Endothelial cell of hepatic sinusoid (primary cell): ENCODE data around the gene PAQR7.

Source experiments
- in situ Hi-C: cut with HindIII; loops from 2 replicates; pipeline ENCODE4 v1.10.0; 2017; ENCODE audit warnings: low sequenced_read_pairs

PAQR7 gene

DNA sequence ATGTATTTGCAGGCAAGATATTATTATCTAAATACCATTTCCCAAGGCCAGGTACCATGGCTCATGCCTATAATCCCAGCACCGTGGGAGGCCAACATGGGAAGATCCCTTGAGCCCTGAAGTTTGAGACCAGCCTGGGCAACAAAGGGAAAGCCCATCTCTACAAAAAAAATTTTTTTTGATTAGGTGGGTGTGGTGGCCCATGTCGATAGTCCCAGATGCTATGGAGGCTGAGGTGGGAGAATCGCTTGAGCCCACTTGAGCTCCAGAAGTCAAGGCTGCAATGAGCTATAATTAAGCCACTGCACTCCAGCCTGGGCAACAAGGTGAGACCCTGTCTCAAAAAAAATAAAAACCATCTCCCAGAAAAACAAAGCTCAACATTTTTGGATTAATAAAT, 28.5 kb upstream of the PAQR7 start:
- in situ Hi-C loops: no loop called here

DNA sequence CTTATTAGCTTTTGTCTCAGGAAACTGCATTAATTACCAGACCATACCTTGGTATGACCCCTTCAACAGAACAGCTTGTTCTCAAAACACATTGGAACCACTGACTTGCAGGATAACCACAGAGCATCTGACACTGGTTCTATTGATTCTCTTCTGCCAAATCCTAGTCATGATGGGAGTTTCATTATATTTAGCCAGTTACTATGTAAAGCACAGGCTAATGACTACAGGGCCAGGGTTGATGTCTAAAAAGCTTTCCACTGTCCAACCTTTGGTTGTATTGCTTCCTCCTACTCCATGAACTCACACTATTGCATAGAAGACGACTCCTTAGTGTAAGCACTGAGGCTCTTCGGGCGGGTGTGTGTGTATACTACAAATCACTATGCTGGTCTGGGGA, 27.0 kb upstream of the PAQR7 start:
- in situ Hi-C loops: no loop called here

DNA sequence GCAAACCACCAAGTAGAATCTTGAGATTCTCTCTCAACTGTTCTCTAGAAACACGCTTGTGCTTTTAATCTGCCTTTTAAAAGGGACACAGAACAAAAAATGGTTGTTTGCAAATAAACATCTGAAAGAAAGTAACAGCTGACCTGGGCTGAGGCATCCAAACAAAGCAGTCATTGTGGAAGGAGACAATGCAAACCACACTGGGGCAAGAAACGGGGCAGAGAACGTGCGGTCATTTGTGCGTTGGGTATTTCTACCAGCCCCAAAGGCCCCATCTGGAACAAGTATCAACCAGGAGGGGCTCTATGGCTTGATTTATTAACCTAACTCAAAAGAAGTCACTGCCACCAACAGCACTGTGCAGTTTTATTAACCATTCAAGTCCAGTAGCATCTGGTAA, 24.7 kb upstream of the PAQR7 start:
- in situ Hi-C loops: no loop called here

DNA sequence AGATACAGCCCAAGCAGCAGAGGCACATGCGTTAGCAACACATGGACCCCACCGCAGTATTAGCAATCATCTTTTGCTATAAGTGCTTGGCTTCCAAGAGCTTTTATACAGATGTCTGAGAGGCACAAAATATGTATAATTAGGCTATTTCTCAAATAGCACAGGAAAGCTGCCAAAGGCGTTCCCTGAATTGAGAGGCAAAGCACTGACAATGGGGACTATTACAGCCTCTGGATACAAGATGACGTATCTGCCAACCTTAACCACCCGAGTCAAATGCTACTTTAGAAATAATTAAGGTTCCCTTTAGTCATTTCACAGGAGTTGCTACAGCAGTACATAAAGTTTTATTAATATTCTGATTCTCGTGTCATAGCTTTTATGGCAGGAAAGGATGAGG, 24.3 kb upstream of the PAQR7 start:
- in situ Hi-C loops: loop anchor here (5.0 kb wide), 2 partner anchors 47 to 93 kb away; no protein-coding TSS in a partner anchor

DNA sequence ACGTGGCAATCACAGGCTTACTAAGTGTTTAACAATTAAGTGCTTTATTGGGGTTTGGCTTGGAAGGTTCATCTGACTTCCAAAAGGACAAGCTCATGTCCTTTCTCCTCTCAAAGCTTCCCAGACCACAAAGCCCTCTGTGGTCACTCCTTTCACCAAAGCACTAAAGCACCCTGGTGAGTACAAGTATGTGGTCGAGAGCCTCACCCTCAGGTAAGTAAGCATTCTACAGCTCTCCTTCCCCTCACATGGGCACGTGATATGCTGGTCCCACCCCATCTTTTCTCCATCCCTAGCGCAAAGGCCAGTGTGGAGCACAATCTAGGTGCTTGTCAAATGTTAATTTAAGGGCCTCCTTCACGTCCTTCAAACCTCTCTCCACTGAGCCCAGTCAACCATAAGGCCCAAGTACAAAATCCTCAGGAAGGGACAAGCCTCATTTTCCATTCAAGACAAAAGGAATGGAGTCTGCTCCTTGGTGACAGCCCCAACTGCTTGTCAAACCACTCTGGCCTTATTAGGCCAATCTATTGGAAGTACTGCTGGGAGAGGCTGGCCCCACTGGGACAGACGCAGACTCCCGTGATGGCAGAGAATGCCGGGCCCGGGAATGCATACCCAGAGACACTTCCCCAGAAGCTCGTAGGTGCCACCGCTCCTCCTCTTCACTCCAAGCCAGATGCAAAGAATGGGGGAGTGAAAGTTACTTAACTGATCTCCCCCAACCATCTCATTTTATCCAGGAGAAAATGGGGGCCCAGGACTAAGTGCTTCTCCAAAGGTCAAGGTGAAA, 22.9 kb upstream of the PAQR7 start:
- in situ Hi-C loops: loop anchor here (5.0 kb wide), 2 partner anchors 46 to 94 kb away; no protein-coding TSS in a partner anchor

DNA sequence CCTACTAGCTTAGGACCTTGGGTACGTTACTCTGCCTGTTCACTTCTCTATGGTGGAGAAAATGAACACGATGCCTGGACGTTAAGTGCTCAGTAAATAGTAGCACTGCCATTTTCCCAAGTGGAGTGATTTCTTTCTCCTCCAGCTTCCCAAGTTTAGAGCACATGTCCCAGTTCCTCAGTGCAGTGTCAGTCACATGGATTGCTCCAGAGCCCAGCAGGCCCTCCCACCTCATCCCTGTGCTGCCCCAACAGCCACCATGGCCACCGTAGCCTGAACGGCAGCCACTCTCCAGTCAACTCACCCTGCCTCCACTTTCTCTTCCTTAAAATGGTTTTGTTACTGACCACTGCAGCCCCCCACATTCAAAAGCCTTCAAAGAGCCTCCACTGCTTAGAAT, 22.2 kb upstream of the PAQR7 start:
- in situ Hi-C loops: loop anchor here (5.0 kb wide), 2 partner anchors 45 to 95 kb away; no protein-coding TSS in a partner anchor

DNA sequence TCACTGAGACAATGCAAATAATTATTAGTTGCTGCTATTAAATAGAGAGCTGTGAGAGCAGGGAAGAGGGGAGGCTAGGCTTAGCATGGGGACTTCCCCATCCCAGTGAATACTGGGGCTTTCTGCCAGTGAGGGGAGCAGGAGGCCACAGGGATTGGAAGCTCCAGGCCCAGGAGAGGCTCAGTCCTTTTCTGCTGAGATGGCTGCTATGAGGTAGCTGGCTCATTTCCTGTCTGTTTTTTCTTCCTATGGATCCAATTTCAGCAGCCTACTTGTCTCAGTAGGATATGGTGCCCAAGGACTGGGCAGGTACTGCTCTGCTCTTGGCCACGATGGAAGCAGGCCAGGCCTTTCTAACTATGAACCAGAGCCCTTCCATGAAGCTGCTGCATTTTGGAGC, 20.8 kb upstream of the PAQR7 start:
- in situ Hi-C loops: loop anchor here (5.0 kb wide), 2 partner anchors 44 to 96 kb away; no protein-coding TSS in a partner anchor

DNA sequence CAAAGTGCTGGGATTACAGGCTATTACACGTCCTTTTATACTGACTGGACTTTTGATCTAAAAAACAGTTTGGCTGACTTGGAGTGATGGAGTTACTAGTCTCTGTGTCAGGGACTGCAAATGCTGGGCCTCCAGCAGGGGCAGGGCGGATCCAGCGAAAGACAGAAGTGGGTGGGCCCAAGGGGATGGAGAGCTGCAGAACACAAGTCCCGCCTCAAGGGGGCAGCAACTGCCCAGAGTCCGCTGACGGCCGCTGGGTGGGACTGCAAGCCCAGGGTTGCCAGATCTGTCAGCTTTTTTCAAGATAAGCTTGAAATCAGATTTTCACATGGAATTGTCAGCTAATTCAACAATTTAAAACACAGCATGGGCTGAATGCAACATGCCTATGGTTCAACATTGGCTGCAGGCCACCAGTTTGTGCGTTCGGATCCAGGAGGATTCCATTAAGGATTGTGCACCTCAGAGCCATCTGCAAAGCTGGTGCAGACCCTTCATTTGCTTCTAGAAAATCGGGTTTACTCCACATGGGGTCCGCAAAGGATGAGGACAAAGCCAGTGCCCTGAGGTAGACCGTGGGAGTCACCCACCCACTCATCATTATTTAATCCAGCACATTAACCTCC, 20.0 kb upstream of the PAQR7 start:
- in situ Hi-C loops: loop anchor here (5.0 kb wide), 2 partner anchors 43 to 97 kb away; no protein-coding TSS in a partner anchor

DNA sequence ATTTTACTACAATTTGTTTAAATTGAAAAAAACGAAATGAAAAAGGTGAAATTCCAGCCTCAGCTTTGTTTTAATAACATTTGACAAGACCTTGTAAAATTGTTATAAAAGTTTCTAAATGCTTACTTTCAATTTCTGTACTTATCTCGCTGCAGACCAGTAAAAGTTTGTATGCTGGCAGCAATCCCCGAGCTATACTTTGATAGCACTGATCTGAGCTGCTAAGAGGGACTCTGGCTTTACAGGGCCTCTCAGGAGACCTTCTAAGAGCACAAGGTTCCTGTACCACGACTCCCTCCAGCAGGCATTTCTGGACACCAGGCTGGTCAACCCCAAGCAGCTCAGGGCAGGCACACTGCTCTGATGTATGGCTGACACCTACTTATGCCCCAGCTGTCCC, 17.6 kb upstream of the PAQR7 start:
- in situ Hi-C loops: no loop called here

DNA sequence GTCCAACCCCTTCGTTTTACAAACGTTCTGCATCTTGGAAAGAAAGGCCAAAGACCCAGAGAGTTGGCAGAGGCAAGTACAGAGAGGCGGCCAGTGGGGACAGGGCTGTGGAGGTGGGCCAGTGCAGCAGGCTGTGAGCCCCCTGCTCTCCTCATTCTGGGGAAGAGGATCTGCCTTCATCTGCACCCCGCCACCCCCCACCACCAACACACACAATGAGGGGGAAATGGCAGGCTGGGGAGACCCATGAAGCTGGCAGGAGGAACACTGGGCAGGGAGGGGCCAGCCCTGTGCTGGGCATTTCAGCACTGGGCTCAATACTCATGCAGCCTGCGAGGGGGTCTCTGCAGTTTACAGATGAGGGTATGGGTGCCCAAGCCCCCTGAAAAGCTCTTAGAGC, 16.1 kb upstream of the PAQR7 start:
- in situ Hi-C loops: no loop called here

DNA sequence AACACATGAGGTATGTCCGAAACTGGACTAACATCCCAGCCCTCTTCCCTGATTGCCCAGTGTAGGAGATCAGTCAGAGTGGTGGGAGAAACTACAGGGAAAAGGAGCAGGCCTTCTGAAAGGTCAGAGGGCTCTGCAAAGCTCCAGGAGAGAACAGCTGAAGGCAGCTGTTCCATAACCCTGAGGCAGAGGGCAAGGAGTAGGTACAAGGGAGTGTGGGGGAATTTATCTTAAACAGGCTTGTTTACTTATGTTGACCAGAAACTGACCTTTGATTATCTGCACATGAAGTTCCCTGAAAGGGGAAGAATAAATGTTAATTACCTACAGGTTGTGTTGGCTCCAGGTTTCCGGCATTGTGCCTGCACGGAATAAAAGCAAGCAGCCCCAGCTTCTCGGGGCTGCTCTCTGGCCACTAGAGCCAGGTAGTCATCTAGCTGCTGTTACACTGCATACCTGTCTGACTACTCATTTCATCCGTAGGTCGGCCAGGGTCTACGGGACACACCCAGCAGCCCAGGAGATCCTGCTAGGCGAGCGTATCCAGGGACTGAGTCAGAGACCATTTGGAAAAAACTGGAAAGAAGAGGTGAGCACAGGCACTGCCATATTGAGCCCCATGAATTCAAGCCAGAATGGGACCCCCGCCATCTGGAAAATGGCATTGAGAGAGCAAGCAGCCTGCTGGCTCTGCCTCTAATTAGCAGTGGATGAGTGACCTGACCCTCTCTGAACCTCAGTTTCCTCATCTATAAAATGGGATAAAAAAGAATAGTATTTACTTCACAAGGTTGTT, 14.9 kb upstream of the PAQR7 start:
- in situ Hi-C loops: no loop called here

DNA sequence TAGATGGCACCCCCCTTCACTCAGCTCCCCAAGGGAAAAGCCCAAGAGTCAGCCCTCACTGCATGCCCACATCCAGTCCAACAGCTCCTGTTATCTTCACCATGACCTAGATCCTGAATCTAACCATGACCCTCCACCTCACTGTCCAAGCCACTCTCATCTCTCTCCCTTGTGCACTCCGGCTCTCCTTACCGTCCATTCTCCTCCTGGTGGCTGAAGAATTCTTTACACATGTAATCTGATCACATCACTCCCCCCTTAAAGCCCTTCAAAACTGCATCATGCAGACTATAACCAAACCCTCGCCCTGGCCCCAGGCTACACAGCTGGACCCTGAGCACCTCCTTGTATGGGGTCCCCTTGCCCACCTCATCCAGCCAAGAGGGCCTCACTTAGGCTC, 14.0 kb upstream of the PAQR7 start:
- in situ Hi-C loops: no loop called here

DNA sequence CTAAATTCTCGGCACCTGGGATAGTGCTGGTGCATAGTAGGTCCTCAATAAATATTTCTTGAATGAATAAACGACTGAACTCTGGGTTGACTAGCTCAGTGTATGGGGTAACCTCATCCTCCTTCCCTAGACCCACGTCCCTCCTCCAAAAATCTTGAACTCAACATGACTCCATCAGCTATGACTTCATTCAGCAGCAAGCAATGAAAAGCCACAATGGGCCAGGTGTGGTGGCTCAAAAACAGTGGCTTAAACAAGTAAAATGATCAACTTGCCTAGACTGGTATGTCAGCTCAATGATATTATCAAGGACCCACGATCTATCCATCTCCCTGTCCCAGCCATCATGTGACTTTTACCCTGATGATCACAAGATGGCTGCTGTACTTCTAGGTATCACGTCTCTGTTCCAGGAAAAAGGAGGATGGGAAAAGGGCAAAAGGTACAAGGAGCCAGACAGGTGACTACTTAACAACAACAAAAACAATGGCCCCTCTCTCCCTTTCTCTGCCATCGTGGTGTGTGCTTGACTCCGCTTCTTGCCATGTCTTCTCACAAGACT, 13.0 kb upstream of the PAQR7 start:
- in situ Hi-C loops: no loop called here

DNA sequence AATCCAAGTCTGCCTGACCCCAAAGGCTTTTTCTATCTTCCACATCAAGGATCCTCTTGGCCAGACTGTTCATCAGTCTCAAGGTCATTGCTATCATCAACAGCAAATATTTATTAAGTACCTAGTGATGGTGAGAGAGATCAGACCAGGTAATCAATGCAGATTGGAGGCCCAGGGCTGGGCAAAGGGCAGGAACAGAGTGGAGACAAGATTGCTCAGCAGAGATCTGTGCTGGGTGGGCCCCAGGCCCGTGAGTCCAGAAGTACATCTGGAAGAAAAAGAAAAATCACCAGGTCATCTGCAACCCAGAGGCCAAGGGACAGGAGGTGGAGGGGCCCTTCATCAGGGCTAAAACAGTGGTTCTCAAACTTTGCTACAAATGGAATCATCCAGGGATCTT, 10.1 kb upstream of the PAQR7 start:
- in situ Hi-C loops: no loop called here

DNA sequence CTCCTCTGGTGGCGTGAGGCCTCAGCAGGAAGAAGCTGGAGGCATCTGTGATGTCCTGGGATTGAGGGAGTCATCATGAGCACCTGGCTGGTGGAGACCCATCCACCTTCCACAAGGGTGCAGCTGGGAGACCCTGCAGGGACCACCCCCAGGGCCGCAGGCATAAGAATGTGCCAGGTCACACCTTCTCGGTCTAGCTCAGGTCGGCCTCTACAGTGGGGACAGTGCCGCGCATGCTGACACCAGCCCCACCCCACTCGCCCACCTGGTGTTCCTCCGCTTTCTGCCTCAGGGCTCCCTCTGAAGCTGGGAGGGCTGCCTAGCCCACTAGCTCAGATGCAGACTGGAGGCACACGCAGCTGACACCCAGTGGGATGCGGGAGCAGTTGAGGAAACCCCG, 5.8 kb upstream of the PAQR7 start:
- in situ Hi-C loops: no loop called here

DNA sequence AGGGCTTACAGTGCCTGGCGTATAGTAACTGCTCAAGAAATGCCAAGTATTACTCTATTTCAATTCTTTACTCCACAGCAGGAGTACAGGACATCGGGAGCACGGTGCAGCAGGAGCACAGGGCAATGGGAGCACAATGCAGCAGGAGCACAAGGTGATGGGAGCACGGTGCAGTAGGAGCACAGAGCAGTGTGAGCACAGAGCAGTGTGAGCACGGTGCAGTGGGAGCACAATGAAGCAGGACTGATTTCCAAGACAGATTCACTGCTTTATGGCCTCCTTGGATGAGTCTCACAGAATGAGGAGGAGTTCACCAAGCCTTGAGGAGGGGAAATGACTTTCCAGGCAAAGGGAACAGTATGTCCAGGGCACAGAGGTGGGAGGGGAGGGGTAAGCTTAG, 5.0 kb upstream of the PAQR7 start:
- in situ Hi-C loops: no loop called here

DNA sequence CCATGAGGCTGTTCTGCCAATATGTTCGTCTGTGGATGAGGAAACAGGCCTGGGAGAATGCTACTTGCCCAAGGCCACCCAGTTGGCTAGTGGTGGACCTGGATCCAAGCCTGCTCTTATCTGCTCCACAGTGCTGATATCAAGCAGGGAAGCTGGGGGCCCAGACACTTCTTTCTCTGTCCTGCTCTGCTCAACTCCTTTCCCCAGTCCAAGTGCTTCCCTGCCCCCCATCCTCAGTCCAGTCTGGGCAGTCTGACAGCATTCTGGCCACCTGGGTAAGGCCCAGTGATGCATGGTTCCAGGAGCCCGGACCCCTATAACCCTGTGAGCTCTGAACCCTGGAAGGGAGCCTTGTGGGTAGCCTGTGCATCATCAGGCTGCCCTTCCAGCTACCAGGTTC, 4.2 kb upstream of the PAQR7 start:
- in situ Hi-C loops: no loop called here

DNA sequence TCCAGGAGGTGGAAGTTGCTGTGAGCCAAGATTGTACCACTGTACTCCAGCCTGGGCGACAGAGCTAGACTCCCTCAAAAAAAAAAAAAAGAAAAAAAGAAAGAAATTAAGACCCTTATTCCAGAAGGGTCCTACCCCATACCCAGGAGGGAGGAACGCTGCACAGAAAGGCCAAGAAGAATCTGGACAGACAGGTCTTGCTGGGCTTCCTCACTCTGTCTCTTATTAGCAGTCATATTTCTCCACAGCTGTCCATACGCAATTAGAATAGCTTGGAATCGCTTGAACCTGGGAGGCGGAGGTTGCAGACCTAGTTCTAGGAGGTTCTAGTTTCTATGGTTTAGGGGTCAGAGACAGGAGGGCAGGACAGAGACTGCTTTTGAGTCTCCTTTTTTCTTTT, 3.2 kb upstream of the PAQR7 start:
- in situ Hi-C loops: no loop called here

DNA sequence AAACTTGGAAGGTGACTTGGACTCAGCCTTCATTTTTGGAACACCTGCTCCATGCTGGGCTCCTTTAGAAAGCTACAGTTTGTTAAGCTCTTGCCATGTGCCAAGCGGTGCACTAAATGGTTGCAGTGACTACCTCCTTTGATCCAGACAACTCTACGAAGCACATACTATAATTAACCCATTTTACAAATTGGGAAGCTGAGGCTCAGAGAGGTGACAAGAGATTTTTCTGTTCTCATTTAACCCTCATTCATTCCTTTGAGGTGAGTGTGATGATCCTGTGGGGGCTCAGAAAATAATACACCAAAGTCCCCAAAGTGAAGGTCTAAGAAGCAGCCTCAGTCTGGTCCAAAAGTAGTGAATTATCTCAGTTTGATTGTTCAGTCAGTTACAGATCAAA, 1.6 kb upstream of the PAQR7 start:
- in situ Hi-C loops: no loop called here

DNA sequence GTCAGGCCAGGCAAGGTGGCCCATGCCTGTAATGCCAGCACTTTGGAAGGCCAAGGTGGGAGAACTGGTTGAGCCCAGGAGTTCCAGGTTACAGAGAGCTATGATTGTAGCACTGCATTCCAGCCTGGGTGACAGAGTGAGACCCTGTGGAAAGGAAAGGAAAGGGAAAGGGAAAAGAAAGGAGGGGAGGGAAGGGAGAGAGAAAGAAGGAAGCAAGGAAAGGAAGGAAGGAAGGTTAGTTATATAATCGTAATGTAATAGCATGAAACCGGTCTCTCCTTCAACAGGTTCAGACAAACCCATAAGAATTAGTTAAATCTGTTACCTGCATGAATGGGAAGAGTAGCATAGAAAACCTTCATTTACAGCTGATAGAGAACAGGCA, 1.2 kb upstream of the PAQR7 start:
- in situ Hi-C loops: no loop called here
